Stimulated activated CD4-positive, alpha-beta T cell treated with anti-CD3 and anti-CD28 coated beads, Interleukin-2, amount 100 ng/mL, for 4 hours (primary cell): ENCODE measurements around the gene NRP1.

Source experiments
- DNase-seq: peaks from one replicate; pipeline ENCODE4 v3.0.0-alpha.2; 2020; ENCODE audit warnings: low read depth

Gene NRP1

DNA sequence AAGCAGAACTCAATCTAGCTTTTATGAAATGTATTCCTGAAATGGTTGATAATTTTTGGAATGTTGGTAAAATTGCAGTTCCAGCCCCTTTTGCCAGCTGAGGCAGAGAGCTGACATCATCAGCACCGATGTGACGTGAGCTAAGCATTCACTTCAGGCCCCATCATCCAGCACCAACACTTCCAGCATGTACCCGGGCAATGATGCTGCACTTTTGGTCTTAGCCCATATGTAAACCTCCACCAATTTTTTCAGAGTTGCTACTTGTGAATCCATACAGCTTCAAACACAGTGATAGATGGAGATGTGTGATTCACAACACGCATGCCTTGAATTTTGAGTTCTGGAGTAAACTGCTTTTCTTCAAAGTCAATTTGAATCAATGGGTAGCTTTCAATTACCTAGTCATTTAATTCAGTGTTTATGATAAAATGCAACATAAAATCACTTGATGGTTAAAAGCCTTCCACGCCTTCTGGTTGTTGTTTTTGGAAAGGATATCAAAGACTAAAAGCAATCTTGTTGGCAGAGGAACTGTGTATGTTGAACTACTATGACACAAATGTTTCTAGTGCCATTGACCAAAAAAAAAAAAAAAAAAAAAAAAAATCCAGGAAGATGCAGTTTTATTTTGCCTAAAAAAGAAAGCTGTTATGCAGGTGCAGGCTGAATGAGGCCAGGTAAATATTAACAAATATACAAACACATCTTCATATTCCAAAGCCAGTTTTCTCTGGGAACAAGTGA is 73.9 kb downstream of the NRP1 start:
- no peak for DNase-seq

DNA sequence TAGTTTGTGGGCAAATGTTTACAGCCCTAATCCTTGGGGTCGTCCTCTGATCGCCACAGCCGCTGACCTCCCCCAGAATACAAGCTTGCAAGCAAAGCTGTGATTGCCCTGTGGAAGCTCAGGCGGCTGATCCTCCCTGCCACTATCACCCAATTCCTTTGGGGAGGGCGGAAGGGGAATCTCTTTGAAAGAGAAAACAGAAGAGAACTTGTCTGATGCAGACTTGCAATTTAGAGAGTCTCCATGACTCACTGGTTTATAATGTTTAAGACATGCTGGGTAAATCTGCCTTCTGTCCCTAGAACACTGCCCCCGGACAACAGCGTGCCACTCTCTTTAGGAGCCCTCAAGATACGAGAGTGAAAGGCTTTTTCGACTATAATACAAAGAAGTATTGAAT is 75.5 kb downstream of the NRP1 start:
- DNase-seq, result no peak

GRCh38 chr10:33257439-33258080 is 76.9 kb downstream of the NRP1 start:
- no peak for DNase-seq

DNA sequence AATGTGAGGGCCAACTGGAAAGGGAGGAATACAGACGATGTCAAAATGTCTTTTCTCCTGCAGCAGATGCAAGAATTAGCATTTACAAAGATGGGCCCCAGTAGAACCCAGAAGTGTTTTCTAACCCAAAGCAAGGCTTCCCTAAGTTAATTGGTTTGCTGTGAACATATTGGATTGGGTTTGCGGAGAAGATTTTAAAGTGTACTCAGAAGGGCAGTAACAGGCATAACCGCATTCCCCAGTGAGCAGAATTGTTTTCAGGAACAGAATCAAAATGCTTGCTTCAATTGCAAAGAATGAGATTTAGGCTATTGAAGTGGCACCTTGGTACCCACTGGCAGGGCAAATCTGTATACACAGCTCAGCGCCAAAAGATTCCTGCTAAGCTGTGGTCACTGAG is 78.0 kb downstream of the NRP1 start:
- DNase-seq, result no peak

GRCh38 chr10:33254556-33255160 is 79.8 kb downstream of the NRP1 start:
- no peak for DNase-seq

DNA sequence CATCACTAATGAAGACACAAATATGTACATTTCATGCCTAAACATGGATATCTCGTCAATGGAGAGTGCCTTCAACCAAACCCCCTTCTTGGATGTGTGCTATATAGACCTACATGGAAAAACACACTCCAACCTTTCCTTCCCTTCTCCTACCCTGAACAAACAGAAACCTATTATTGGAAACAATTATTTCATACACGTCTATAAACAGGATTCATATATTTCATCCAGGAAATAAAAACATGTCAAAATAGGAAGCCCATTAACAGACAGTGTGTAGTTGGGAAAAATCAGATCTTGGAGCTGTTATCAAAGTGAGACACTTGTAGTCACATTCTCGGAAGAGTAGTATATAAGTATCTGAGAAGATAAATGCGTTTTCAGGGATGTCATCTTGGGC is 81.1 kb downstream of the NRP1 start:
- DNase-seq, result no peak

GRCh38 chr10:33252794-33253203 is 81.7 kb downstream of the NRP1 start:
- no peak for DNase-seq

DNA sequence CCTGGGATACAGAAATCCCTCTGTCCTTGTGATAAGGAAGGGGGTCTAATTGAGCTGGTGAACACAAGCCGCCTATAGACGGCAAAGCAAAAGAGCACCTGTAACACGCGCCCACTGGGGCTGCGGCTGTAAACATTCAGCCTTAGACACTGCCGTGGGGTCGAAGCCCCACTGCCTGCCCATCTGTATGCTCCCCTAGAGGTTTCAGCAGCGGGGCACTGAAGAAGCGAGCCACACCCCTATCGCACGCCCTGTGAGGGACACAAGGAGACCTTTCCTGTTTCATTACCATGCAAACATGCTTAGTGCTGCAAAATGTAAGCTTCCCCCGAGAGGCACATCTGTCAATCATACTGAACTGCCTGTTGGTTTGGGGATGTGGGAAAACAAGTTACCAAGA is 82.1 kb downstream of the NRP1 start:
- DNase-seq, result no peak

- DNase-seq, result no peak
These were observed 84.7 kb downstream of the NRP1 start for GRCh38 chr10:33249659-33250345.

DNA sequence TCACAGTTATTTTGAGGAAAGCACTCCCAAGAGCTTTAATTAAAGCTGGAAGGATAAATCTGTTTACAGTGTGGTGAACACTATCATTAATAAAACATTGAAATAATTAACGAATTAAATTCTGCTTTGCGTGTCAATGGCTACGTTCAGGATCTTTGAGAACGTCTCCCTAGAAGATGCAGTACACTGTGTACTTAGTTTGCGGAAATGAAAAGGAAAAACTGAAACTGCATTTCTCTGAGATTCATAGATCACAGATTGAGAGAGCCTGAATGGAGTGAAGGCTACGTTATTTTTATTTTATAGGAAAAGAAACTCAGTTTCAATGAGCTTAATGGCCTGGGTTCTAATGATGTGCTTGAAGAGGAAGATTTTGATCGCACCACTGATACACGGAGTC is 85.3 kb downstream of the NRP1 start:
- DNase-seq, result no peak

- peak; percentile 17 for DNase-seq
These were observed 85.8 kb downstream of the NRP1 start for GRCh38 chr10:33248638-33249037.

- no peak for DNase-seq
These were observed 87.1 kb downstream of the NRP1 start for GRCh38 chr10:33247221-33247922.

DNA sequence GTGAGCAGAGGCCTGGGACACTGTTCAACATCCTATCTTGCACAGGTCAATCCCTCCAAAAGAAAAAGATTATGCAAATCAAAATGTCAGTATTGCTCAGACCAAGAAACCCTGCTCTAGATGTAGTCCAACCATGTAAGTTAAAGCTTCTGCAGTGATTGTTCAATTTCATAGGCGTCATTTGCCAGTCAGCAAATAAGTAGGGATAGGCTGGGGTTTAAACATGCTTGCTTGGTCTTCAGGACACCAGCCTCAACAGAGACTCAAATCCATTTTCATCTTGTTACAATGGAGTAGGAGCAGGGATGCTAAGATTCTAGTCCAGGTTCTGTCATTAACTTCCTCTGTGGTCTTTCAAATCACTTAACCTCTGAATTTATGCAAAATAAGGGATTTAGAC is 89.1 kb downstream of the NRP1 start:
- no peak for DNase-seq

GRCh38 chr10:33244354-33244967 is 90.0 kb downstream of the NRP1 start:
- no peak for DNase-seq

DNA sequence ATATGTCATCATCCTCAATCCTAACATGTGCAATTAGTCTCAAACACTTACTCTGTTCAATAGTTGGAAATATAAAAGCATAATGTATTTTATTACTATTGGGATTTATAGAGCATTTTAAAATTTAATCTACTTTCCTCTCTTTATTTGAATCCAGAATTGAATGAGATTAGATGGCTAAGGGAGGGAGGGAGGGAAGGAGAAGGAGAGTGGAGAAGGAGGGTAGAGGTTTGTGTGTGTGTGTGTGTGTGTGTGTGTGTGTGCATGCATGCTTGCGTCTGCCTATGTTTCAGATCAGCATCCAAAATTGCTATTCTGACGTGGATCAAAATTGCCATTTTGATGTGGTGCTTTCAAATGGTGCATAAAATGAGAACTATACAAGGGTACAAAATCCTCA is 90.8 kb downstream of the NRP1 start:
- no peak for DNase-seq

- no peak for DNase-seq
These were observed 91.5 kb downstream of the NRP1 start for GRCh38 chr10:33242931-33243330.

- no peak for DNase-seq
These were observed 93.1 kb downstream of the NRP1 start for GRCh38 chr10:33241351-33241750.

DNA sequence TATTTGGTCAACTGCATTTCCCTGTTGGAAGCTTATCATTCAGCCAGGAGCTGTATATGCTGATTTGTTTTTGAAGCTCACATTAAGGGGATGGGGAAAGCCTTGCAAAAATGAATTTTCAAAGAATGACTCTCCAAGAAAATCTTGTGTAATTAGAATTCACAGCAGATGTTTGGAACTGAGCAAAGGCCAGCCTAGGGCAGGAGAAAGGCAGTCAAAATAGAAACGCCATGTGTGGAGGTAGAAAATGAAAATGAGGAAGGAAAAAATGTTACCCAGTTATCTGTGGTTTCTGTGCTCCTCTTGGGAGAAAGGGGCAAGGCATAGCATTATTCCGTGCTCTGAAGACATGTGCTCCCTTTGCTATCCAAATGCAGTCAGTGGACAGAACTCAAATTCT is 93.5 kb downstream of the NRP1 start:
- DNase-seq, result no peak

DNA sequence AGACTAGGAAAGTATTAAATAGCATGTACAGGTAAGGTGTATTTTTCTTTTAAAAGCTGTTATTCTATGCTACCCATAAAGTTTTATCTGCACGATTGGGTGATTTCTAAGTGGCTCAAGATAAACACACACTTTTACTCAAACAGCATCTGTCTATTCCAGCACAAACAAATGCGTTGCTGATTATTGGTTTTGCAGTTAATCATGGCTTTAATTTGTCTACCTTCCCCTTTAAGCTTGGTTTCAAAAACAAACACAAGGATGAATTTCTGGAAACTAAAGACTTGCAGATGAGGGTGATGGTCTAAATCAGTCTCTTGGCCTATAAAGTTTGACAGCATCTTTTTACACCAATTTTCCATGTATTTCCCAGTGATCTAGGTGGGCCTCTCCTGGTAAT is 94.2 kb downstream of the NRP1 start:
- DNase-seq, result no peak

DNA sequence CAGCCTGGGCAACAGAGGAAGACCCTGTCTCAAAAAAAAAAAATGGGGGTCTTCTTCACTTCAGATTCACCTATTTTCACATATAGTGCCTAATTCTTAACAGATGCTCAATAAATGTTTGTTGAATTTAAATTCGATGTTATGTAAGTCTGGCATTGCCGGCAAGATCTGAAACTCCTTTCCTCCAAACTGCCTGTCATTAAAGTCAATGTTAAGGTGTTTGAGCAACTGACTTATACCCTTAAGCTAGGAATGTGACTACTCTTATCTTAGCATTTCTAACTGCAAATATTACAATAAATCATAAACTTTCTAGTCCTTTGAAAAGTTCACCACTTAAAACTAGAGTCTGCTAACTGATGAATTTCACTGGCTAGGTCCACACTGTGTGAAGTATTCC is 95.2 kb downstream of the NRP1 start:
- DNase-seq, result no peak

DNA sequence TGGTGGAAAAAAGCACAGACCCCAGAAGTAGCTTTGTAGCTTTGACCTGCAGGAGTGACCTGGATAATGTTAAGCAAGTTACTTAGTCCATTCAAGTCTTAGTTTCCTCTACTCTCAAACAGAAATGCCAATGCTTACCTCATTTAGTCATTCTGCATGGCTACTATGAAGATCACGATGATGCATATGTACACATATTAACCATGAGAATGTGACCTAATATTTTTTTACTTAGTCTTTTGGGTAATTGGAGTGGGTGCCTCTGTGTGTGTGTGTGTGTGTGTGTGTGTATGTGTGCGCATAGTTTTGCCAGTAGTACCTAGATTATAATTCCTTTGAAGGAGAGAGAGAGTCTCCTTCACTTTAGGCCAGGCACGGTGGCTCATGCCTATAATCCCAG is 95.8 kb downstream of the NRP1 start:
- DNase-seq, result no peak
